SU-DHL-6 (cell line): Measurements from ENCODE around the gene MASP1.

Experiments
- EZH2phosphoT487 ChIP-seq: fragments of 200-600 bp; sonication (generic), shearing (Covaris generic); conservative IDR thresholded peaks from 2 replicates; pipeline ENCODE4 v1.6.1; 2018; ENCODE audit warnings: mild to moderate bottlenecking, antibody characterized with exemption, low read length, moderate library complexity, mixed read lengths
- TF ChIP-seq, protein P1 (sequence below): fragments of 200-600 bp; sonication (generic); IDR thresholded peaks from one replicate; pipeline ENCODE4 v1.5.1; 2017; ENCODE audit warnings: antibody characterized with exemption, mild to moderate bottlenecking, low read length, moderate library complexity; ENCODE audit not compliant: insufficient read depth, poor library complexity, severe bottlenecking

DNA sequence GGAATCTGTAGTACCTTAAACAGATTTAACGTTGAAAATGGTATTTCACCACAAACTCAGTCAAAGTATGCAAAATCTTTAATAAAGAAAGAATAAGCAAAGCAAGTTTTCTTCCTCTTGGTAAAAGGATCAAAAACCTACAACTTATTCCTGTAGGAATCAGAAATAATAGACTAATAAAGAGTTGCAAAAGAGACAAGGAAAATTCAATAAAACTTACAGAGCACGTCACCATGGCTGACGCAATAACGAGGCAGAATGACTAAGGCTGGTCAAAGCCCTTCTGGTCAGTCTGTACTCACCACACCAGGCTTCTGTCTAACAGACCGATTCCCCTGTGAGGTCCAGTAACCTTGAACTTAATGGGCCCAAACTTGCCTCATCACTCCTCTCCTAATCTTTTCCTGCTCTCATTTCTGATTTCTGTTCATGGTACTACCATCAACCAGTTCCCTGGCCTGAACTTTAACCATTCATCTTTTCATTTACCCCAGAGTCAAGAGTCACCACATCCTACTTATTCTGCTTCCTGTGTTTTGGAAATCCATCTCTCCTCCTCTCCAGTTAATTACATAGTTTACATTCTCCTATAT lies 5.0 kb downstream of the MASP1 start:
- TF ChIP-seq, protein P1, sequence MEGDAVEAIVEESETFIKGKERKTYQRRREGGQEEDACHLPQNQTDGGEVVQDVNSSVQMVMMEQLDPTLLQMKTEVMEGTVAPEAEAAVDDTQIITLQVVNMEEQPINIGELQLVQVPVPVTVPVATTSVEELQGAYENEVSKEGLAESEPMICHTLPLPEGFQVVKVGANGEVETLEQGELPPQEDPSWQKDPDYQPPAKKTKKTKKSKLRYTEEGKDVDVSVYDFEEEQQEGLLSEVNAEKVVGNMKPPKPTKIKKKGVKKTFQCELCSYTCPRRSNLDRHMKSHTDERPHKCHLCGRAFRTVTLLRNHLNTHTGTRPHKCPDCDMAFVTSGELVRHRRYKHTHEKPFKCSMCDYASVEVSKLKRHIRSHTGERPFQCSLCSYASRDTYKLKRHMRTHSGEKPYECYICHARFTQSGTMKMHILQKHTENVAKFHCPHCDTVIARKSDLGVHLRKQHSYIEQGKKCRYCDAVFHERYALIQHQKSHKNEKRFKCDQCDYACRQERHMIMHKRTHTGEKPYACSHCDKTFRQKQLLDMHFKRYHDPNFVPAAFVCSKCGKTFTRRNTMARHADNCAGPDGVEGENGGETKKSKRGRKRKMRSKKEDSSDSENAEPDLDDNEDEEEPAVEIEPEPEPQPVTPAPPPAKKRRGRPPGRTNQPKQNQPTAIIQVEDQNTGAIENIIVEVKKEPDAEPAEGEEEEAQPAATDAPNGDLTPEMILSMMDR: no peak
- TF ChIP-seq EZH2phosphoT487: no peak
